ENCODE measurements around the gene PIK3CB. TPM values are rescaled to one million over a fixed set of nuclear protein-coding genes. Genes with fewer than 3 reads are reported as not detected.

Gene PIK3CB
- total RNA-seq, 4 donors from 2014 or later, result 60.2 to 90.0 (median 78.5) TPM

DNA sequence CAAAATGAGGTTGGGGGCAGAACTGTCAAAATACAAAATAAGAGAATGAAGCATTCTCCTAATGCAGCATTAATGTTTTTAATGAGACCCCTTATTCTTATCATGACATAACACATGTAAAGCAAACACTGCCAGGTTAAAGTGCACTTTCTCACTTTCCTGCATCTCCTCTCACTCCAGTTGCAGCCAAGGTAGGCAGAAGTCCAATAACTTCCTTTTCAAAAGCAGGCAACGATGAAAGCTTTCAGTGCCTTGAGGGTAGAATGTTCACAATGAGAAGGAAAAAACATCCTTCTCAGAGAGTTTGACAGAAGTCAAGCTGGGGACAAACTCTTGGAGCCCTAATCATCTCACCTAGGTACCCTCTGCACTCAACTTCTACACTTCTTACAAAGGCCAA is 166.6 kb downstream of the PIK3CB start:
- no peak overlapping the region for H3K4me3 ChIP-seq (replicated peaks in 1 of 3)
- peaks cover 19 to 20% of the 10 kb centered on the region in 2 donors for H3K36me3 ChIP-seq
- no peak for DNase-seq
- TF ChIP-seq, protein P1, sequence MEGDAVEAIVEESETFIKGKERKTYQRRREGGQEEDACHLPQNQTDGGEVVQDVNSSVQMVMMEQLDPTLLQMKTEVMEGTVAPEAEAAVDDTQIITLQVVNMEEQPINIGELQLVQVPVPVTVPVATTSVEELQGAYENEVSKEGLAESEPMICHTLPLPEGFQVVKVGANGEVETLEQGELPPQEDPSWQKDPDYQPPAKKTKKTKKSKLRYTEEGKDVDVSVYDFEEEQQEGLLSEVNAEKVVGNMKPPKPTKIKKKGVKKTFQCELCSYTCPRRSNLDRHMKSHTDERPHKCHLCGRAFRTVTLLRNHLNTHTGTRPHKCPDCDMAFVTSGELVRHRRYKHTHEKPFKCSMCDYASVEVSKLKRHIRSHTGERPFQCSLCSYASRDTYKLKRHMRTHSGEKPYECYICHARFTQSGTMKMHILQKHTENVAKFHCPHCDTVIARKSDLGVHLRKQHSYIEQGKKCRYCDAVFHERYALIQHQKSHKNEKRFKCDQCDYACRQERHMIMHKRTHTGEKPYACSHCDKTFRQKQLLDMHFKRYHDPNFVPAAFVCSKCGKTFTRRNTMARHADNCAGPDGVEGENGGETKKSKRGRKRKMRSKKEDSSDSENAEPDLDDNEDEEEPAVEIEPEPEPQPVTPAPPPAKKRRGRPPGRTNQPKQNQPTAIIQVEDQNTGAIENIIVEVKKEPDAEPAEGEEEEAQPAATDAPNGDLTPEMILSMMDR (IDR thresholded peaks at IDR 0.05), result no peak
- WGBS, 2 donors, result 36 to 62% methylated on average over 1 of the region's 1 CpG
- no peaks in the 10 kb centered on the region for H3K9me3 ChIP-seq
- H3K27me3 ChIP-seq, result no peaks in the 10 kb centered on the region
- H3K4me1 ChIP-seq, result peaks cover 3 to 6% of the 10 kb centered on the region in 2 donors
- H3K27ac ChIP-seq, result no peak overlapping the region
- intact Hi-C loops (cut with DNase I), result no loop called here

DNA sequence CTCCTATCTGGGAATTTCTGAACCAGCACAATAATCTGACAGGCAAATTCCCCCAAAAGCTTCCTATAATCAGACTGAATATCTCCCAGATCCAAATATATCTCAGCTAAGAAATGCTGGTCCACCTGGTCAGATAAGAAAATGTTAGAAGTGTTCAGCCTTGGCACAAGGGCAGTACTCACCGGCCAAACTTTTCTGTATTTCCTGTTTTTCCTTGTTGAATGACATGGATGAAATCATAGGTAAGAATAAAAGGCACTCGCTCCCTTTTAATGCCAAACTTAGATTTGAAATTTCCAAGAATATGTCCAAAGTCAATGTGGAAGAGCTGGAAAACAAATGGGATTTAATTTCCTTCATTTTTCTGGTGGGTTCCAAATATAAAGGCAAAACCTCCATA is 177.2 kb downstream of the PIK3CB start:
- intact Hi-C loops (cut with DNase I), result no loop called here
- 82 to 86% methylated on average over 2 of the region's 2 CpGs for WGBS, 2 donors
- H3K9me3 ChIP-seq, result no peaks in the 10 kb centered on the region
- peaks cover 4 to 10% of the 10 kb centered on the region in 2 donors for H3K36me3 ChIP-seq
- H3K4me3 ChIP-seq (replicated peaks in 1 of 3), result no peak overlapping the region
- H3K27me3 ChIP-seq, result no peaks in the 10 kb centered on the region
- H3K27ac ChIP-seq, result no peak overlapping the region
- TF ChIP-seq, protein P1 (IDR thresholded peaks at IDR 0.05), result no peak
- no peak for TF ChIP-seq POLR2A (IDR thresholded peaks at IDR 0.05)
- DNase-seq, result no peak
- H3K4me1 ChIP-seq, result no peaks in the 10 kb centered on the region

DNA sequence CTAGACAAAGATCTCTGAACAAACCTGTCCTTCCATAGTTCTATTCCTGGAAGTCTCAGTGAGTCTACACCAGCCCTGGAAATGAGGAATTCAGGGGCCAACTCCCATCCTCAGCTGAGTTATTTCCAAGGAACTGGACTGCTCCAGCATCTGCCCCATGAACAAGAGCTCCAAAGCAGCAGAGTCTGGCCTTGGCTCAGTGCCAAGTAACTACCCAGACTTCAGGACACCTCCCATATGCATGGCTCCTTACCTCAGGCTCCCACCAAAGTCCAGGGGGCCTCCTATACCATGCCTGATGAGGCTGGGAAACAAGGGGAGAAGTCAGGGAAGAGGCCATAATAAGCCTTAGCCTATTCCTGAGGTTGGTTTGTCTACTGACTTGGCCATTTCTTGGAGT is 181.2 kb downstream of the PIK3CB start:
- intact Hi-C loops (cut with DNase I), result no loop called here
- Histone ChIP-seq H3K27ac (no peak overlapping the region), H3K4me3 (replicated peaks in 1 of 3) (no peak overlapping the region), H3K27me3 (no peaks in the 10 kb centered on the region), H3K4me1 (no peaks in the 10 kb centered on the region), H3K36me3 (peaks cover 18 to 43% of the 10 kb centered on the region in 2 donors), H3K9me3 (no peaks in the 10 kb centered on the region)
- DNase-seq, result peak in 1 of 2 donors; percentile 11
- TF ChIP-seq, protein P1 (IDR thresholded peaks at IDR 0.05), result no peak

DNA sequence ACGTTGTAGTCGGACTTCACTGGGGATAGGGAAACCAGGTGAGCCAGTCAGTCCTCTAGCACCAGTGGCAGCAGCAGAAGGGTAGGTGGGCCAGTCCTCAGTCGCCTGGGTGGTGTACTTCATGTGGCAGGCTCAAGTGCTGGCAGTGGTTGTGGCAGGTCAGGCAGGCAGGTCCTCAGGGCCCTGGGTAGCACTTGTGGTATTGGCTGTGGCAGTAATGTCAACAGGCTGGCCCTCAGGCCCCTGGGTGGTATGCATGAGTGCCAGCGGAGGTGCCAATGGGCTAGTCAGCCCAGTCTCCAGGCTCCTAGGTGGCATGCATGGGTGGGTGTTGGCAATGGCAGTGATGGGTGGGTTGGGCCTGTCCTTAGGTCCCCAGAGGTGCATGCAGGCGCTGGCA is 185.6 kb downstream of the PIK3CB start:
- Histone ChIP-seq H3K27ac (no peak overlapping the region), H3K9me3 (no peaks in the 10 kb centered on the region), H3K4me1 (no peaks in the 10 kb centered on the region), H3K4me3 (replicated peaks in 1 of 3) (no peak overlapping the region), H3K36me3 (peaks cover 14 to 34% of the 10 kb centered on the region in 2 donors), H3K27me3 (no peaks in the 10 kb centered on the region)
- TF ChIP-seq POLR2A (IDR thresholded peaks at IDR 0.05), result no peak
- TF ChIP-seq, protein P1 (IDR thresholded peaks at IDR 0.05), result no peak
- intact Hi-C loops (cut with DNase I), result no loop called here
- no peak for DNase-seq
- 96 to 100% methylated on average over 3 to 4 of the region's 5 CpGs for WGBS, 2 donors

DNA sequence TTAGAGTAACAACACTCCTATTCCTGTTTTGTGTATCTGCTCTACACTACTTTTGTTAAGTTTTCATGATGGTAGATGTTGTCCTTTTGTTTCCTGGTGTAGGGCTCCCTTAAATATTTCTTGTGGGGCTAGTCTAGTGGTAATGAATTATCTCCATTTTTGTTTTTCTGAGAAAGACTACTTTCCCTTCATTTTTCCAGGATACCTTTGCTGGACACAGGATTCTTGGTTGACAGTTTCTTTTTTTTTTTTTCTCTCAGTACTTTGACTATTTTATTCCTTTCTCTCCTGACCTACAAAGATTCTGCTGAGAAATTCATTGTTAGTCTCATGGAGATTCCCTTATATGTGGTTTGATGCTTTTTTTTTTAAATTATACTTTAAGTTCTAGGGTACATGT is 188.2 kb downstream of the PIK3CB start:
- no peaks in the 10 kb centered on the region for H3K4me1 ChIP-seq
- no peak overlapping the region for H3K4me3 ChIP-seq (replicated peaks in 1 of 3)
- H3K36me3 ChIP-seq, result peaks cover 14 to 23% of the 10 kb centered on the region in 2 donors
- no peaks in the 10 kb centered on the region for H3K9me3 ChIP-seq
- no peak overlapping the region for H3K27ac ChIP-seq
- no peak for DNase-seq
- H3K27me3 ChIP-seq, result no peaks in the 10 kb centered on the region
- TF ChIP-seq POLR2A (IDR thresholded peaks at IDR 0.05), result no peak
- TF ChIP-seq, protein P1 (IDR thresholded peaks at IDR 0.05), result no peak
- intact Hi-C loops (cut with DNase I), result no loop called here

Measured in thyroid gland (tissue), 4 donors.